ENCODE results near the gene GPC5. TPM values are rescaled to one million over a fixed set of nuclear protein-coding genes. Genes with fewer than 3 reads are reported as not detected.
A peak's percentile ranks its signal among the peaks of the same experiment; 100 is the strongest.

The GPC5 gene
- total and polyA plus RNA-seq, 4 donors = 0.51 to 22.4 (median 2.0) TPM

DNA sequence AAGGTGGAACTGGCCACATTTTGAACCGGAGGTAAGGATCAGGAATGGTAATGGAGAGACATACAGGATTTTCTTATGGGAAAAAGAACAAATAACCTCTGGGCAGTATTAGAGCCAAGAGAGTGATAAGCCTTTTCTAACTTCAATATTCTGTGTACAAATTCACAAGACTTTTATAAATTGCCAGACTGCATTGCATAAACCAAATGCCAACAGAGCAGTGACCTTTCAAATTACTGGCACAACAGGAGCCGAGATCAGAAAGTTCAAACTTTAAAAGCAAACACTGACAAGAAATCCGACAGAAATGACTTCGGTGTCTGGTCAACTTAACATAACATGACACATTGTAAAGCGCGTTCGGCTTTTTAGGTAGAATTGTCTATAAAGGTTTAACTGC is 737.1 kb downstream of the GPC5 start (continued):
- TF ChIP-seq HNF4G (IDR thresholded peaks at IDR 0.05) = no peak
- TF ChIP-seq, protein P1, sequence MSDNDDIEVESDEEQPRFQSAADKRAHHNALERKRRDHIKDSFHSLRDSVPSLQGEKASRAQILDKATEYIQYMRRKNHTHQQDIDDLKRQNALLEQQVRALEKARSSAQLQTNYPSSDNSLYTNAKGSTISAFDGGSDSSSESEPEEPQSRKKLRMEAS (IDR thresholded peaks at IDR 0.05) = peak; percentile 47
- no peak for TF ChIP-seq GABPA (IDR thresholded peaks at IDR 0.05 in 1 of 2, conservative IDR thresholded peaks at IDR 0.05 in 1 of 2)
- peak; percentile 63 to 76 for TF ChIP-seq HNF4A (conservative IDR thresholded peaks at IDR 0.05)
- TF ChIP-seq YY1 (IDR thresholded peaks at IDR 0.05) = no peak
- no peak for TF ChIP-seq ATF3 (IDR thresholded peaks at IDR 0.05)
- TF ChIP-seq, protein P2, sequence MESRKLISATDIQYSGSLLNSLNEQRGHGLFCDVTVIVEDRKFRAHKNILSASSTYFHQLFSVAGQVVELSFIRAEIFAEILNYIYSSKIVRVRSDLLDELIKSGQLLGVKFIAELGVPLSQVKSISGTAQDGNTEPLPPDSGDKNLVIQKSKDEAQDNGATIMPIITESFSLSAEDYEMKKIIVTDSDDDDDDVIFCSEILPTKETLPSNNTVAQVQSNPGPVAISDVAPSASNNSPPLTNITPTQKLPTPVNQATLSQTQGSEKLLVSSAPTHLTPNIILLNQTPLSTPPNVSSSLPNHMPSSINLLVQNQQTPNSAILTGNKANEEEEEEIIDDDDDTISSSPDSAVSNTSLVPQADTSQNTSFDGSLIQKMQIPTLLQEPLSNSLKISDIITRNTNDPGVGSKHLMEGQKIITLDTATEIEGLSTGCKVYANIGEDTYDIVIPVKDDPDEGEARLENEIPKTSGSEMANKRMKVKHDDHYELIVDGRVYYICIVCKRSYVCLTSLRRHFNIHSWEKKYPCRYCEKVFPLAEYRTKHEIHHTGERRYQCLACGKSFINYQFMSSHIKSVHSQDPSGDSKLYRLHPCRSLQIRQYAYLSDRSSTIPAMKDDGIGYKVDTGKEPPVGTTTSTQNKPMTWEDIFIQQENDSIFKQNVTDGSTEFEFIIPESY (IDR thresholded peaks at IDR 0.05) = peak; percentile 64
- peak; percentile 90 to 92 for TF ChIP-seq RXRA (IDR thresholded peaks at IDR 0.05)

DNA sequence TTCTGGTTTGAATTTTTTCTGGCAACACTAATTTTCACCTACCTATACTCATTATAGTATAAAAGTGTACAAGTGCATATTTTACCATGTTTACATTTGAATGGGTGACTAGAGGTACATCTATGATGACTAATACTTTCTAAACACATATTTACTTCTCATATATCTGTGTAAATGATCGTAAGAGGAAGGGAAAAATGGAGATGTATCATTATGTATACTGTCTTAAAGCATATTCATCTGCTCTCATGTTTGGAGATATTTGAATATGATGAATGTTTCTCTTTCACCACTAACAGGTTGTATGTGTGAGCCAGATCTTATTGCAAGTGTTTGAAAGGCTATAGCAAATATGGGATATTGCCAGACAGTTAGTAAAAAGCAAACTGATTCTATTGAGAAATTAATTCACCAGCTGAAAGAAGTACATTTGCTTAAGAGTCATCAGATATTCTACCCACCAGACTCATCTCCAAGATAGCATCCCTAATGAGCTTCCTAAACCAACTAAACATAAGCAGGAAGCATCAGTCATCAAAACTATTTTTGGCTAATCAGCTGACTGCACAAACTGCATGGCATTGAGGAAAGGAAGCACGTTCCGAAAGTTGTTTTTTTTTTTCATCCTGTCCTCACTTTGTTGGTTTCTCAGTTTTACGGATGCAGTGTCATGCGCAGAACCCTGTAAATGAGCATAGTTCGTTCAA is 738.2 kb downstream of the GPC5 start:
- Histone ChIP-seq H3K9me3 (ENCODE audit: control insufficient read depth in 4 of 4, low read length in 3 of 4) (no peaks in the 10 kb centered on the region), H3K27ac (ENCODE audit: low read depth in 1 of 2, low read length in 2 of 2) (no peak overlapping the region), H3K27me3 (ENCODE audit: control insufficient read depth in 4 of 4, insufficient read depth in 4 of 4, low read length in 3 of 4) (no peaks in the 10 kb centered on the region), H3K4me3 (ENCODE audit: low read depth in 1 of 3, low read length in 3 of 3) (no peak overlapping the region), H3K4me1 (ENCODE audit: control insufficient read depth in 4 of 4, insufficient read depth in 4 of 4, low read length in 3 of 4) (peaks cover 1 to 36% (median 22%) of the 10 kb centered on the region in 4 donors), H3K36me3 (ENCODE audit: control insufficient read depth in 4 of 4, insufficient read depth in 3 of 4, low read depth in 1 of 4, low read length in 3 of 4) (no peaks in the 10 kb centered on the region), H3K9ac (ENCODE audit: low read depth in 1 of 2, low read length in 2 of 2) (no peak overlapping the region)
- TF ChIP-seq GABPA (IDR thresholded peaks at IDR 0.05 in 1 of 2, conservative IDR thresholded peaks at IDR 0.05 in 1 of 2) = no peak
- TF ChIP-seq, protein P1 (IDR thresholded peaks at IDR 0.05) = no peak
- no peak for TF ChIP-seq HNF4G (IDR thresholded peaks at IDR 0.05)
- no peak for TF ChIP-seq HNF4A (conservative IDR thresholded peaks at IDR 0.05)
- no peak for TF ChIP-seq RAD21 (IDR thresholded peaks at IDR 0.05)
- no peak for TF ChIP-seq EGR1 (IDR thresholded peaks at IDR 0.05; ENCODE audit: low read depth in 2 of 2)
- TF ChIP-seq FOXA1 (IDR thresholded peaks at IDR 0.05) = no peak
- TF ChIP-seq JUND (IDR thresholded peaks at IDR 0.05) = no peak
- no peak for TF ChIP-seq FOXA2 (IDR thresholded peaks at IDR 0.05)
- TF ChIP-seq, protein P2 (IDR thresholded peaks at IDR 0.05) = no peak
- no peak for TF ChIP-seq CTCF (IDR thresholded peaks at IDR 0.05; ENCODE audit: low read depth, low read length, missing input control)
- no peak for TF ChIP-seq RXRA (IDR thresholded peaks at IDR 0.05)
- no peak for TF ChIP-seq YY1 (IDR thresholded peaks at IDR 0.05)
- no peak for TF ChIP-seq ATF3 (IDR thresholded peaks at IDR 0.05)
- TF ChIP-seq SP1 (IDR thresholded peaks at IDR 0.05) = no peak
- no peak for TF ChIP-seq TAF1 (conservative IDR thresholded peaks at IDR 0.05)
- TF ChIP-seq, protein P3, sequence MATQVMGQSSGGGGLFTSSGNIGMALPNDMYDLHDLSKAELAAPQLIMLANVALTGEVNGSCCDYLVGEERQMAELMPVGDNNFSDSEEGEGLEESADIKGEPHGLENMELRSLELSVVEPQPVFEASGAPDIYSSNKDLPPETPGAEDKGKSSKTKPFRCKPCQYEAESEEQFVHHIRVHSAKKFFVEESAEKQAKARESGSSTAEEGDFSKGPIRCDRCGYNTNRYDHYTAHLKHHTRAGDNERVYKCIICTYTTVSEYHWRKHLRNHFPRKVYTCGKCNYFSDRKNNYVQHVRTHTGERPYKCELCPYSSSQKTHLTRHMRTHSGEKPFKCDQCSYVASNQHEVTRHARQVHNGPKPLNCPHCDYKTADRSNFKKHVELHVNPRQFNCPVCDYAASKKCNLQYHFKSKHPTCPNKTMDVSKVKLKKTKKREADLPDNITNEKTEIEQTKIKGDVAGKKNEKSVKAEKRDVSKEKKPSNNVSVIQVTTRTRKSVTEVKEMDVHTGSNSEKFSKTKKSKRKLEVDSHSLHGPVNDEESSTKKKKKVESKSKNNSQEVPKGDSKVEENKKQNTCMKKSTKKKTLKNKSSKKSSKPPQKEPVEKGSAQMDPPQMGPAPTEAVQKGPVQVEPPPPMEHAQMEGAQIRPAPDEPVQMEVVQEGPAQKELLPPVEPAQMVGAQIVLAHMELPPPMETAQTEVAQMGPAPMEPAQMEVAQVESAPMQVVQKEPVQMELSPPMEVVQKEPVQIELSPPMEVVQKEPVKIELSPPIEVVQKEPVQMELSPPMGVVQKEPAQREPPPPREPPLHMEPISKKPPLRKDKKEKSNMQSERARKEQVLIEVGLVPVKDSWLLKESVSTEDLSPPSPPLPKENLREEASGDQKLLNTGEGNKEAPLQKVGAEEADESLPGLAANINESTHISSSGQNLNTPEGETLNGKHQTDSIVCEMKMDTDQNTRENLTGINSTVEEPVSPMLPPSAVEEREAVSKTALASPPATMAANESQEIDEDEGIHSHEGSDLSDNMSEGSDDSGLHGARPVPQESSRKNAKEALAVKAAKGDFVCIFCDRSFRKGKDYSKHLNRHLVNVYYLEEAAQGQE (IDR thresholded peaks at IDR 0.05) = no peak
- TF ChIP-seq NR2F2 (IDR thresholded peaks at IDR 0.05) = no peak
- DNase-seq (ENCODE audit: low spot score) = no peak
- 54% methylated on average over 6 of the region's 6 CpGs for WGBS
